ENCODE results near the gene UGT2A3. TPM values are rescaled to one million over a fixed set of nuclear protein-coding genes. Genes with fewer than 3 reads are reported as not detected.
"Not testable (repeated sequence)": the region's sequence is repeated elsewhere in the genome, so short reads cannot be mapped to it uniquely, and the experiment has no call there.

The UGT2A3 gene
- total RNA-seq: not detected in 2 replicates

- intact Hi-C loops (cut with micrococcal nuclease): no loop called here
These were observed at the start of gene UGT2A3 for GRCh38 chr4:68951078-68951805. TSS of gene UGT2A3 (minus strand) at chr4:68951804. CDS start at chr4:68951760, 44 bp downstream.

GRCh38 chr4:68997040-68997439, 45.4 kb upstream of the UGT2A3 start:
- intact Hi-C loops (cut with micrococcal nuclease): no loop called here

GRCh38 chr4:68995292-68995691, 43.7 kb upstream of the UGT2A3 start:
- intact Hi-C loops (cut with micrococcal nuclease): no loop called here

- intact Hi-C loops (cut with micrococcal nuclease): no loop called here
These were observed 35.4 kb upstream of the UGT2A3 start for GRCh38 chr4:68987007-68987406.

DNA sequence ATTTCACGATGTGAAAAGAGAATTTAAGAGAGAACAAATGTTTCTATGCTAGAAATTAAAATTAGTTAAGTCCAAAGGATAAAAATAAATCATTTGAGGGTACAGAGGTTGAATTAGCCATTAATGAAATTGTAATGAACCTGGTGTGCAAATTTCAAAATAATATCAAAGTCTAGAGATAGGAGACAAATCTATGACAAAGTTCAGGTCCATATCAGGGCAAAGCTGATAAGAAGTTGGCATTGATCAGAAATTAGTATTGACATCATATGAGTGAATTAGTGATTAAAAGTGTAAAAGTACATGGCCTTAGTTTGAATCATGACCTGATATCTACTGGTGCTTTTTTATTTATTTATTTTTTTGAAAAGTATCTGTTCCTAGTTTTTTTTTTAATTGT, 33.8 kb upstream of the UGT2A3 start:
- intact Hi-C loops (cut with micrococcal nuclease): no loop called here

DNA sequence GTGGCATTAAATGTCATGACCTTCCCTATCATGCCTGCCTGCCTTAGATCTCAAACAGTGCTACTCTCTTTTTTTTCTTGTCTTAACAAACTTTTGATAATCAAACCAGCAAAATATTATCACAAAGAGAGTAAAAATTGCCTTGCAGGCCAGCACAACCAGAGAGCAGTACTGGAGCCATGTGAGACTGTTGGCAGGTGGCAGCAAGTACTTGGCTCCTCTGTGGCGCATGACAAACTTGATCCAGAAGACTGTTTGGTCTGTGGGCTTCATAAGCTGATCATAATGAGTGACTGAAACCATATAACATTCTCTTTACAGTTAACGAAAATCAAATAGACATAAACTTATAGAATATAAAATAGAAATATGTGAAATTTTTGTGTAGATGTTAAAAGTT, 33.3 kb upstream of the UGT2A3 start:
- intact Hi-C loops (cut with micrococcal nuclease): no loop called here

GRCh38 chr4:68963374-68963773, 11.8 kb upstream of the UGT2A3 start:
- intact Hi-C loops (cut with micrococcal nuclease): no loop called here

- intact Hi-C loops (cut with micrococcal nuclease): no loop called here
These were observed 11.3 kb upstream of the UGT2A3 start for GRCh38 chr4:68962868-68963267.

DNA sequence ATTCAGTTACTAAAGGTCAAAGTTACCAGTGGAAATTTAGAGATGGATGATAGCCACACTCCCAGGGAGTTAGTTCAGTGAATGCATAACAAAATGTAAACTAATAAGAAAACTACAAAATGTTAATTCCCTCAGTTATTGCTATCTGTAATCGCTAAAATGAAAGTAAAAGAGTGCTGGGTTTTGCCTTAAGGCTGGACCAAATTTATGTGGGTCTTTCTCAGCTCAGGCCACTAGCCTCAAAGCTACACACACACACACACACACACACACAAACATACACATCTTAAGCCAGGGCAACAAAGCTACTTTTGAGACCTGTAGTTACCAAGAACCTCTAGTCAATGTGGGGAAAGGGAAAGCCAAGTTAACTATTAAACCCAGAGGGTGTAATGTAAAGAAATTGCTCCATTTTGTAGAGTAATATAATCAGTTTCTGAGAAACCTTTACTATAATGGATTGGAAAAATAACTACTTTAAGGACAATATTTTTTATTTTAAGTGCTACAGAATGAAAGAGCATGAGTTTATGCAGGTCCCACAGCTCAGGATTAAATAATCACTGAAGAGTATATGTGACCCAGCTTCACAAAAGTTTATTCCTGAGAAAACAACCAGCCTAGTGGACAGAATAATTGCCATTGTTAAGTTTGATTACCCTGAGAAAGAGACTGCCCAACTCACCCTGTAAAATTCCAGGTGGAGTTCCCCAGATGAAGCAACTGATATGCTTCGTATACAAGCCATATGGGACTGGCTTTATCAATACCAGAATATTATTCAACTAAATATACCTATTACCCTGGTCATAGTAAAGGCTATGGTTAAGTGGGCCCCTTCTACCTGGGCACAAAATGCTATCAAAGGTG, 8.9 kb upstream of the UGT2A3 start:
- intact Hi-C loops (cut with micrococcal nuclease): no loop called here

DNA sequence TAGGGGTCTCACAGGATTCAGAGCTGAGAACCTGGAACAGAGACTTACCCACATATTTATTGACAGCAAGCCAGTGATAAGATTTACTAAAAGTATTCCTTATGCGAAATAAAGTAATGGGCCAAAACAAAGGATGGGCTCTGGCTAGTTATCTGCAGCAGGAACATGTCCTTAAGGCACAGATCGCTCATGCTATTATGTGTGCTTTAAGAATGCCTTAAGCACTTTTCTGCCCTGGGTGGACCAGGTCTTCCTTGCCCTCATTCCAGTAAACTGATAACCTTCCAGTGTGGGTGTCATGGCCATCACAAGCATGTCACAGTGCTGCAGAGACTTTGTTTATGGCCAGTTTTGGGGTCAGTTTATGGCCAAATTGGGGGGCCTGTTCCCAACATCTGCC, 7.5 kb upstream of the UGT2A3 start:
- intact Hi-C loops (cut with micrococcal nuclease): not testable (repeated sequence)

DNA sequence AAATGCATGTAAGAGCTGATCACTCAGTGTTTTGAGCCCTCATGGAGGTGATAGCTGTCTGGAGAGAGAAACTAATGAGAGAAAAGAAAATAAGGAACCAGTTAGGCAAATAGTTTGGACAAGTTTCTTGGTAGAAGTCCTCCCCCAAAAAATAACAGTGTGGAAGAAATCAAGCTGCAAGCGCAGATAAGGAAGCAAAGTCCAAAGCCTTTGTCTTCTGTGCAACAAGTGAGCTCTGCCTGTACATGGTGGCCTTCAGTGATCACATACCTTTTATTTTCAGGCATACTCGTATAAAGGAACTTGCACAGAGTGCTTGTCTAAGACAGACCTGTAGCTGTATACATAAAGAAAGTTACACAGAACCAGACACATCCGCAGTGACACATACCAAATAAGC, 2.5 kb upstream of the UGT2A3 start:
- intact Hi-C loops (cut with micrococcal nuclease): no loop called here

- intact Hi-C loops (cut with micrococcal nuclease): no loop called here
These were observed 1.5 kb upstream of the UGT2A3 start for GRCh38 chr4:68953056-68953596.

- intact Hi-C loops (cut with micrococcal nuclease): no loop called here
These were observed 392 bp upstream of the UGT2A3 start for GRCh38 chr4:68951806-68952585.

- intact Hi-C loops (cut with micrococcal nuclease): no loop called here
These were observed 1.6 kb downstream of the UGT2A3 start for GRCh38 chr4:68950033-68950432.

- intact Hi-C loops (cut with micrococcal nuclease): no loop called here
These were observed 2.6 kb downstream of the UGT2A3 start for GRCh38 chr4:68948985-68949384.

- intact Hi-C loops (cut with micrococcal nuclease): no loop called here
These were observed 3.4 kb downstream of the UGT2A3 start for GRCh38 chr4:68948044-68948743.

- intact Hi-C loops (cut with micrococcal nuclease): no loop called here
These were observed 22.4 kb downstream of the UGT2A3 start for GRCh38 chr4:68929076-68929737.

DNA sequence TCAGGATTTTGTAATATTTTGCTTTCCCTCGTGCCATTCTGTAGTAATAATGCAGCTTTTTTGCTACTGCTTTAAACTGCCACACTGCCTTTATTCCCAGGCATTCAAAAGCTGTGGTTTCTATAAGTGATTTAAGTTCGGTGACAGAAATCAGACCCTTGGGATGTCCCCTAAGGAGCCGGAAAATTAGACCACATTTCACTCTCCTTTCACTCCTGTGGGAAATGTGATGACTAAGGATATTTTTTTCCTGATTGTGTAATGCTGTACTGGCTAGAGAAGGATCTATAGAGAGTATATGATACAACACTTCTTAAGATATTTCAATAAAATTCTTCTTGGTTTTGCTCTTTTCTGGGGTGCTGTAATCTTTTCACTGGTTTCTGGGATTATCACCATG, 24.4 kb downstream of the UGT2A3 start:
- intact Hi-C loops (cut with micrococcal nuclease): no loop called here

DNA sequence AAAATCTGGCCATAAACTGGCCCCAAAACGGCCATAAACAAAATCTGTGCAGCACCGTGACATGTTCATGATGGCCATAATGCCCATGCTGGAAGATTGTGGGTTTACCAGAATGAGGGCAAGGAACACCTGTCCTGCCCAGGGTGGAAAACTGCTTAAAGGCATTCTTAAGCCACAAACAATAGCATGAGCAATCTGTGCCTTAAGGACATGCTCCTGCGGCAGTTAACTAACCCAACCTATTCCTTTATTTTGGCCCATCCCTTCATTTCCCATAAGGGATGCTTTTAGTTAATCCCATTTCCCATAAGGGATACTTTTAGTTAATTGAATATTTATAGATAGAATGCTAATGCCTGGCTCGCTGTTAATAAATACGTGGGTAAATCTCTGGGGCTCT, 29.4 kb downstream of the UGT2A3 start:
- intact Hi-C loops (cut with micrococcal nuclease): not testable (repeated sequence)

- intact Hi-C loops (cut with micrococcal nuclease): no loop called here
These were observed 30.6 kb downstream of the UGT2A3 start for GRCh38 chr4:68921051-68921450.
